ENCODE data around the gene AADACL3.
"Not testable (repeated sequence)": the region's sequence is repeated elsewhere in the genome, so short reads cannot be mapped to it uniquely, and the experiment has no call there.

AADACL3 gene

GRCh38 chr1:12728391-12728790 is 12.5 kb downstream of the AADACL3 start:
- Histone ChIP-seq H3K4me1 (ENCODE audit: insufficient read depth, low read length, poor library complexity, severe bottlenecking) (no peaks in the 10 kb centered on the region), H4K20me1 (ENCODE audit: insufficient read depth, low read length, poor library complexity, severe bottlenecking) (no peaks in the 10 kb centered on the region), H2AFZ (ENCODE audit: low read length) (no peak overlapping the region), H3K9ac (ENCODE audit: low read depth, low read length, poor library complexity, severe bottlenecking) (no peak overlapping the region), H3K9me3 (ENCODE audit: insufficient read depth, low read depth, low read length) (no peaks in the 10 kb centered on the region), H3K27me3 (ENCODE audit: insufficient read depth, low read length, poor library complexity, severe bottlenecking) (no peaks in the 10 kb centered on the region), H3K9me2 (replicated peaks; ENCODE audit: low read depth, low read length) (no peaks in the 10 kb centered on the region), H3K36me3 (ENCODE audit: insufficient read depth, low read length) (no peaks in the 10 kb centered on the region), H3K4me2 (ENCODE audit: low read depth, low read length, poor library complexity, severe bottlenecking) (no peak overlapping the region), H3F3A (ENCODE audit: low read depth) (no peaks in the 10 kb centered on the region), H3K79me2 (ENCODE audit: insufficient read depth, low read length) (no peaks in the 10 kb centered on the region), H3K4me3 (ENCODE audit: low read length, poor library complexity, severe bottlenecking) (no peak overlapping the region)
- no peak for TF ChIP-seq EZH2phosphoT487 (IDR thresholded peaks at IDR 0.05; ENCODE audit: borderline replicate concordance)
- TF ChIP-seq CTCF (conservative IDR thresholded peaks at IDR 0.05; ENCODE audit: low read length) = no peak

DNA sequence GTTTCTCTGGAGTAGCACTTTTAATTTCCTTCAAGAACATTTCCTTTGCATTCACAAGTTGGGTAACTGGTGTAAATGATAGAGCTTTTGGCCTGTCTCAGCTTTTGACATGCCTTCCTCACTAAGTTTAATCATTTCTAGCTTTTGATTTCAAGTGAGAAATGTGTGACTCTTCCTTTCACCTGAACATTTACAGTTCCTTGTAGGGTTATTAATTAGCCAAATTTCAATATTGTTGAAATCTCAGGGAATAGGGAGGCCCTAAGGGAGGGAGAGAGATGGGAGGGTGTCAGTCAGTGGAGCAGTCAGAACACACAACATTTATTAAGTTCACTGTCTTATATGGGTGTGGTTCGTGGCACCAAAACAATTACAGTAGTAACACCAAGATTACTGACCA is 14.2 kb downstream of the AADACL3 start:
- no peak overlapping the region for H3K4me3 ChIP-seq (ENCODE audit: low read length, poor library complexity, severe bottlenecking)
- TF ChIP-seq EZH2phosphoT487 (IDR thresholded peaks at IDR 0.05; ENCODE audit: borderline replicate concordance) = no peak
- no peak for TF ChIP-seq CTCF (conservative IDR thresholded peaks at IDR 0.05; ENCODE audit: low read length)
- no peaks in the 10 kb centered on the region for H3K27me3 ChIP-seq (ENCODE audit: insufficient read depth, low read length, poor library complexity, severe bottlenecking)
- H4K20me1 ChIP-seq (ENCODE audit: insufficient read depth, low read length, poor library complexity, severe bottlenecking) = no peaks in the 10 kb centered on the region
- no peak overlapping the region for H3K4me2 ChIP-seq (ENCODE audit: low read depth, low read length, poor library complexity, severe bottlenecking)
- no peaks in the 10 kb centered on the region for H3K9me2 ChIP-seq (replicated peaks; ENCODE audit: low read depth, low read length)
- H2AFZ ChIP-seq (ENCODE audit: low read length) = no peak overlapping the region
- H3K36me3 ChIP-seq (ENCODE audit: insufficient read depth, low read length) = no peaks in the 10 kb centered on the region
- no peaks in the 10 kb centered on the region for H3K9me3 ChIP-seq (ENCODE audit: insufficient read depth, low read depth, low read length)
- H3K4me1 ChIP-seq (ENCODE audit: insufficient read depth, low read length, poor library complexity, severe bottlenecking) = no peaks in the 10 kb centered on the region
- H3F3A ChIP-seq (ENCODE audit: low read depth) = no peaks in the 10 kb centered on the region
- no peaks in the 10 kb centered on the region for H3K79me2 ChIP-seq (ENCODE audit: insufficient read depth, low read length)
- H3K9ac ChIP-seq (ENCODE audit: low read depth, low read length, poor library complexity, severe bottlenecking) = no peak overlapping the region

GRCh38 chr1:12731084-12731483 is 15.2 kb downstream of the AADACL3 start:
- H3K79me2 ChIP-seq (ENCODE audit: insufficient read depth, low read length); H3K27me3 ChIP-seq (ENCODE audit: insufficient read depth, low read length, poor library complexity, severe bottlenecking); H3K9ac ChIP-seq (ENCODE audit: low read depth, low read length, poor library complexity, severe bottlenecking); H3K4me3 ChIP-seq (ENCODE audit: low read length, poor library complexity, severe bottlenecking); H3F3A ChIP-seq (ENCODE audit: low read depth); H3K9me3 ChIP-seq (ENCODE audit: insufficient read depth, low read depth, low read length); H3K36me3 ChIP-seq (ENCODE audit: insufficient read depth, low read length); H3K9me2 ChIP-seq (replicated peaks; ENCODE audit: low read depth, low read length); H3K4me1 ChIP-seq (ENCODE audit: insufficient read depth, low read length, poor library complexity, severe bottlenecking); H2AFZ ChIP-seq (ENCODE audit: low read length); H4K20me1 ChIP-seq (ENCODE audit: insufficient read depth, low read length, poor library complexity, severe bottlenecking); H3K4me2 ChIP-seq (ENCODE audit: low read depth, low read length, poor library complexity, severe bottlenecking): not testable (repeated sequence)

GRCh38 chr1:12734651-12735050 is 18.7 kb downstream of the AADACL3 start:
- Histone ChIP-seq H4K20me1 (ENCODE audit: insufficient read depth, low read length, poor library complexity, severe bottlenecking) (no peaks in the 10 kb centered on the region), H3K4me2 (ENCODE audit: low read depth, low read length, poor library complexity, severe bottlenecking) (no peak overlapping the region), H3K4me3 (ENCODE audit: low read length, poor library complexity, severe bottlenecking) (no peak overlapping the region), H3K27me3 (ENCODE audit: insufficient read depth, low read length, poor library complexity, severe bottlenecking) (no peaks in the 10 kb centered on the region), H3K36me3 (ENCODE audit: insufficient read depth, low read length) (no peaks in the 10 kb centered on the region), H3K9me2 (replicated peaks; ENCODE audit: low read depth, low read length) (no peaks in the 10 kb centered on the region; the same call in 1 of the 2 replicates), H3K79me2 (ENCODE audit: insufficient read depth, low read length) (no peaks in the 10 kb centered on the region), H3F3A (ENCODE audit: low read depth) (no peaks in the 10 kb centered on the region), H3K9me3 (ENCODE audit: insufficient read depth, low read depth, low read length) (no peaks in the 10 kb centered on the region), H3K9ac (ENCODE audit: low read depth, low read length, poor library complexity, severe bottlenecking) (no peak overlapping the region), H2AFZ (ENCODE audit: low read length) (no peak overlapping the region), H3K4me1 (ENCODE audit: insufficient read depth, low read length, poor library complexity, severe bottlenecking) (no peaks in the 10 kb centered on the region)
- TF ChIP-seq EZH2phosphoT487 (IDR thresholded peaks at IDR 0.05; ENCODE audit: borderline replicate concordance) (no peak), CTCF (conservative IDR thresholded peaks at IDR 0.05; ENCODE audit: low read length) (no peak)
